Amniotic epithelial cell (primary cell): ENCODE results near the gene SCAF11.

ENCODE experiments used
- DNase-seq: peaks from one replicate; pipeline ENCODE4 v3.0.0-alpha.2; 2010; ENCODE audit warnings: low read depth

The SCAF11 gene

GRCh38 chr12:45978108-45978507 is 12.3 kb downstream of the SCAF11 start:
- no peak for DNase-seq

GRCh38 chr12:45977620-45978019 is 12.8 kb downstream of the SCAF11 start:
- no peak for DNase-seq

- DNase-seq: peak; percentile 26
These were observed 14.9 kb downstream of the SCAF11 start for GRCh38 chr12:45975506-45975905.

- DNase-seq: peak; percentile 15
These were observed 15.5 kb downstream of the SCAF11 start for GRCh38 chr12:45974883-45975282.

- DNase-seq: peak; percentile 33
These were observed 16.1 kb downstream of the SCAF11 start for GRCh38 chr12:45974171-45974719.

GRCh38 chr12:45973526-45973925 is 16.8 kb downstream of the SCAF11 start:
- DNase-seq: peak; percentile 59

GRCh38 chr12:45970391-45970790 is 20.0 kb downstream of the SCAF11 start:
- DNase-seq: no peak

- DNase-seq: no peak
These were observed 21.3 kb downstream of the SCAF11 start for GRCh38 chr12:45969084-45969483.

- peak; percentile 85 for DNase-seq
These were observed 23.9 kb downstream of the SCAF11 start for GRCh38 chr12:45966486-45966885.

GRCh38 chr12:45962553-45963325 is 27.6 kb downstream of the SCAF11 start:
- DNase-seq: no peak

- DNase-seq: no peak
These were observed 30.6 kb downstream of the SCAF11 start for GRCh38 chr12:45959728-45960127.

- no peak for DNase-seq
These were observed 31.3 kb downstream of the SCAF11 start for GRCh38 chr12:45959025-45959424.

- no peak for DNase-seq
These were observed 41.8 kb downstream of the SCAF11 start for GRCh38 chr12:45948546-45948945.

GRCh38 chr12:45946435-45946834 is 43.9 kb downstream of the SCAF11 start:
- DNase-seq: peak; percentile 24

- DNase-seq: peak; percentile 88
These were observed 45.6 kb downstream of the SCAF11 start for GRCh38 chr12:45944771-45945170.

GRCh38 chr12:45939759-45940158 is 50.6 kb downstream of the SCAF11 start:
- DNase-seq: no peak

GRCh38 chr12:45938566-45938965 is 51.8 kb downstream of the SCAF11 start:
- no peak for DNase-seq

GRCh38 chr12:45934956-45935355 is 55.4 kb downstream of the SCAF11 start:
- no peak for DNase-seq

GRCh38 chr12:45933504-45933903 is 56.9 kb downstream of the SCAF11 start:
- DNase-seq: no peak

- DNase-seq: no peak
These were observed 60.0 kb downstream of the SCAF11 start for GRCh38 chr12:45930369-45930768.

- DNase-seq: no peak
These were observed 62.1 kb downstream of the SCAF11 start for GRCh38 chr12:45928309-45928708.

- peak; percentile 17 for DNase-seq
These were observed 71.6 kb downstream of the SCAF11 start for GRCh38 chr12:45918818-45919217.

- no peak for DNase-seq
These were observed 75.0 kb downstream of the SCAF11 start for GRCh38 chr12:45915405-45915804.

- peak; percentile 84 for DNase-seq
These were observed 76.3 kb downstream of the SCAF11 start for GRCh38 chr12:45914090-45914489.
